GM23338 (cell line): ENCODE data around the gene AP2B1.

Experiments used
- CREB1 ChIP-seq: fragments of 250-450 bp; sonication (Bioruptor Pico); IDR thresholded peaks from 2 replicates; pipeline ENCODE4 v1.5.0; 2020; ENCODE audit warnings: low read depth, mild to moderate bottlenecking, moderate library complexity
- EZH2 ChIP-seq: fragments of 200-600 bp; sonication (generic); IDR thresholded peaks from one replicate; pipeline ENCODE4 v1.8.0; 2017; ENCODE audit warnings: antibody characterized with exemption, mild to moderate bottlenecking, low read depth; ENCODE audit not compliant: unreplicated experiment
- EZH2phosphoT487 ChIP-seq: fragments of 200-600 bp; sonication (generic); IDR thresholded peaks from one replicate; pipeline ENCODE4 v1.8.1; 2018; ENCODE audit warnings: antibody characterized with exemption; ENCODE audit not compliant: unreplicated experiment
- POLR2AphosphoS5 ChIP-seq: IDR thresholded peaks from 2 replicates; pipeline ENCODE4 v1.6.1; 2016; ENCODE audit warnings: antibody characterized with exemption, low read depth
- ZNF331 ChIP-seq: fragments of 250-450 bp; sonication (Bioruptor Pico); IDR thresholded peaks from 2 replicates; pipeline ENCODE4 v1.5.0; 2020; ENCODE audit warnings: low read depth, mild to moderate bottlenecking, moderate library complexity
- TF ChIP-seq, protein P1 (sequence below), 2 experiments: fragments of 200-600 bp in 1 of 2; sonication (generic) in 1 of 2; conservative IDR thresholded peaks; 2 replicates each; pipeline versions ENCODE4 v1.5.1 to v1.6.1; 2016 to 2017; ENCODE audit warnings: antibody characterized with exemption in 2 of 2, low read depth in 2 of 2, mild to moderate bottlenecking in 2 of 2, moderate library complexity in 1 of 2
- TF ChIP-seq, protein P2 (sequence below): IDR thresholded peaks from one replicate; pipeline ENCODE4 v1.6.1; 2018; ENCODE audit warnings: antibody characterized with exemption; ENCODE audit not compliant: unreplicated experiment

DNA sequence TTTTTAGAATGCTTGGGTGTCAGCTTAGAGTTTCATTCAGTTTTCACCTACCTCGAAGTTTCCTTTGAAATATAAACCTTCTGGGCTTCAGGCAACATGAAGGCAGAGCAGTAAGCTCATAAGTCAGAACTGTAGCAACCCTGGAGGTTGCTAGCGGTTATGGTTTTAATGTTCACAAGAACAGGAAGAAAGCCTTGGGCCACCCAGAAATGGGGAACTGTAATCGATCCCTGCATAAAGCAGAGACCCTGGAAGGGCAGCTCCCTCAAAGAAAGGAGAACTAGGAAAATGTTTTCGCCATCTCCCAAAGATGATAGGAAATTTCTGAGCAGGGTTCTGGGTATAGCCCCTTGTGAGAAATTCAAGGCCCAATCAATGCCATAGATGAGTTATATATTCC, 96.5 kb downstream of the AP2B1 start:
- TF ChIP-seq, protein P1, sequence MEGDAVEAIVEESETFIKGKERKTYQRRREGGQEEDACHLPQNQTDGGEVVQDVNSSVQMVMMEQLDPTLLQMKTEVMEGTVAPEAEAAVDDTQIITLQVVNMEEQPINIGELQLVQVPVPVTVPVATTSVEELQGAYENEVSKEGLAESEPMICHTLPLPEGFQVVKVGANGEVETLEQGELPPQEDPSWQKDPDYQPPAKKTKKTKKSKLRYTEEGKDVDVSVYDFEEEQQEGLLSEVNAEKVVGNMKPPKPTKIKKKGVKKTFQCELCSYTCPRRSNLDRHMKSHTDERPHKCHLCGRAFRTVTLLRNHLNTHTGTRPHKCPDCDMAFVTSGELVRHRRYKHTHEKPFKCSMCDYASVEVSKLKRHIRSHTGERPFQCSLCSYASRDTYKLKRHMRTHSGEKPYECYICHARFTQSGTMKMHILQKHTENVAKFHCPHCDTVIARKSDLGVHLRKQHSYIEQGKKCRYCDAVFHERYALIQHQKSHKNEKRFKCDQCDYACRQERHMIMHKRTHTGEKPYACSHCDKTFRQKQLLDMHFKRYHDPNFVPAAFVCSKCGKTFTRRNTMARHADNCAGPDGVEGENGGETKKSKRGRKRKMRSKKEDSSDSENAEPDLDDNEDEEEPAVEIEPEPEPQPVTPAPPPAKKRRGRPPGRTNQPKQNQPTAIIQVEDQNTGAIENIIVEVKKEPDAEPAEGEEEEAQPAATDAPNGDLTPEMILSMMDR (conservative IDR thresholded peaks at IDR 0.05; ENCODE audit: low read depth in 2 of 2) = no peak
- TF ChIP-seq POLR2AphosphoS5 (no peak), EZH2 (no peak), EZH2phosphoT487 (no peak), ZNF331 (CRISPR knock-in tag) (no peak), CREB1 (no peak)
- TF ChIP-seq, protein P2, sequence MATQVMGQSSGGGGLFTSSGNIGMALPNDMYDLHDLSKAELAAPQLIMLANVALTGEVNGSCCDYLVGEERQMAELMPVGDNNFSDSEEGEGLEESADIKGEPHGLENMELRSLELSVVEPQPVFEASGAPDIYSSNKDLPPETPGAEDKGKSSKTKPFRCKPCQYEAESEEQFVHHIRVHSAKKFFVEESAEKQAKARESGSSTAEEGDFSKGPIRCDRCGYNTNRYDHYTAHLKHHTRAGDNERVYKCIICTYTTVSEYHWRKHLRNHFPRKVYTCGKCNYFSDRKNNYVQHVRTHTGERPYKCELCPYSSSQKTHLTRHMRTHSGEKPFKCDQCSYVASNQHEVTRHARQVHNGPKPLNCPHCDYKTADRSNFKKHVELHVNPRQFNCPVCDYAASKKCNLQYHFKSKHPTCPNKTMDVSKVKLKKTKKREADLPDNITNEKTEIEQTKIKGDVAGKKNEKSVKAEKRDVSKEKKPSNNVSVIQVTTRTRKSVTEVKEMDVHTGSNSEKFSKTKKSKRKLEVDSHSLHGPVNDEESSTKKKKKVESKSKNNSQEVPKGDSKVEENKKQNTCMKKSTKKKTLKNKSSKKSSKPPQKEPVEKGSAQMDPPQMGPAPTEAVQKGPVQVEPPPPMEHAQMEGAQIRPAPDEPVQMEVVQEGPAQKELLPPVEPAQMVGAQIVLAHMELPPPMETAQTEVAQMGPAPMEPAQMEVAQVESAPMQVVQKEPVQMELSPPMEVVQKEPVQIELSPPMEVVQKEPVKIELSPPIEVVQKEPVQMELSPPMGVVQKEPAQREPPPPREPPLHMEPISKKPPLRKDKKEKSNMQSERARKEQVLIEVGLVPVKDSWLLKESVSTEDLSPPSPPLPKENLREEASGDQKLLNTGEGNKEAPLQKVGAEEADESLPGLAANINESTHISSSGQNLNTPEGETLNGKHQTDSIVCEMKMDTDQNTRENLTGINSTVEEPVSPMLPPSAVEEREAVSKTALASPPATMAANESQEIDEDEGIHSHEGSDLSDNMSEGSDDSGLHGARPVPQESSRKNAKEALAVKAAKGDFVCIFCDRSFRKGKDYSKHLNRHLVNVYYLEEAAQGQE = no peak
